Activated naive CD4-positive, alpha-beta T cell treated with Interleukin-2 at 50 U/mL for 16 hours (primary cell): Measurements from ENCODE around the gene TRNT1.

Source experiments
- DNase-seq: peaks from one replicate; pipeline ENCODE4 v3.0.0-alpha.2; 2020

Gene TRNT1

GRCh38 chr3:3113042-3113709, 13.6 kb upstream of the TRNT1 start:
- no peak for DNase-seq

- DNase-seq = no peak
Observed at GRCh38 chr3:3117651-3118050, 9.1 kb upstream of the TRNT1 start.

GRCh38 chr3:3119393-3119851, 7.3 kb upstream of the TRNT1 start:
- no peak for DNase-seq

GRCh38 chr3:3125977-3126376, 763 bp upstream of the TRNT1 start:
- no peak for DNase-seq

GRCh38 chr3:3127432-3128010, 781 bp downstream of the TRNT1 start:
- peak; percentile 59 for DNase-seq

- DNase-seq = no peak
Observed at GRCh38 chr3:3129579-3129978, 2.8 kb downstream of the TRNT1 start.

- no peak for DNase-seq
Observed at GRCh38 chr3:3133500-3133899, 6.8 kb downstream of the TRNT1 start.

- DNase-seq = no peak
Observed at GRCh38 chr3:3134750-3135448, 8.2 kb downstream of the TRNT1 start.

GRCh38 chr3:3137526-3137925, 10.8 kb downstream of the TRNT1 start:
- DNase-seq = no peak

GRCh38 chr3:3141939-3142338, 15.2 kb downstream of the TRNT1 start:
- DNase-seq = no peak

- DNase-seq = no peak
Observed at GRCh38 chr3:3145831-3146230, 19.1 kb downstream of the TRNT1 start.

- no peak for DNase-seq
Observed at GRCh38 chr3:3149560-3149959, 22.8 kb downstream of the TRNT1 start.

- no peak for DNase-seq
Observed at GRCh38 chr3:3151513-3151912, 24.8 kb downstream of the TRNT1 start.

- no peak for DNase-seq
Observed at GRCh38 chr3:3154879-3155610, 28.3 kb downstream of the TRNT1 start.

GRCh38 chr3:3157484-3157883, 30.7 kb downstream of the TRNT1 start:
- DNase-seq = no peak

GRCh38 chr3:3160826-3161225, 34.1 kb downstream of the TRNT1 start:
- no peak for DNase-seq

GRCh38 chr3:3165241-3165640, 38.5 kb downstream of the TRNT1 start:
- no peak for DNase-seq

GRCh38 chr3:3165650-3166049, 38.9 kb downstream of the TRNT1 start:
- no peak for DNase-seq

- DNase-seq = no peak
Observed at GRCh38 chr3:3170998-3171397, 44.3 kb downstream of the TRNT1 start.

- DNase-seq = no peak
Observed at GRCh38 chr3:3172627-3173026, 45.9 kb downstream of the TRNT1 start.

GRCh38 chr3:3177861-3178497, 51.2 kb downstream of the TRNT1 start:
- no peak for DNase-seq

- DNase-seq = no peak
Observed at GRCh38 chr3:3178498-3179328, 52.0 kb downstream of the TRNT1 start.
